DLD1 (cell line): ENCODE data around the gene SAMD4A.

Experiments
- in situ Hi-C: cut with HindIII; loops from 2 replicates; pipeline ENCODE4 v1.10.0; 2017; ENCODE audit warnings: low sequenced_read_pairs

SAMD4A gene

DNA sequence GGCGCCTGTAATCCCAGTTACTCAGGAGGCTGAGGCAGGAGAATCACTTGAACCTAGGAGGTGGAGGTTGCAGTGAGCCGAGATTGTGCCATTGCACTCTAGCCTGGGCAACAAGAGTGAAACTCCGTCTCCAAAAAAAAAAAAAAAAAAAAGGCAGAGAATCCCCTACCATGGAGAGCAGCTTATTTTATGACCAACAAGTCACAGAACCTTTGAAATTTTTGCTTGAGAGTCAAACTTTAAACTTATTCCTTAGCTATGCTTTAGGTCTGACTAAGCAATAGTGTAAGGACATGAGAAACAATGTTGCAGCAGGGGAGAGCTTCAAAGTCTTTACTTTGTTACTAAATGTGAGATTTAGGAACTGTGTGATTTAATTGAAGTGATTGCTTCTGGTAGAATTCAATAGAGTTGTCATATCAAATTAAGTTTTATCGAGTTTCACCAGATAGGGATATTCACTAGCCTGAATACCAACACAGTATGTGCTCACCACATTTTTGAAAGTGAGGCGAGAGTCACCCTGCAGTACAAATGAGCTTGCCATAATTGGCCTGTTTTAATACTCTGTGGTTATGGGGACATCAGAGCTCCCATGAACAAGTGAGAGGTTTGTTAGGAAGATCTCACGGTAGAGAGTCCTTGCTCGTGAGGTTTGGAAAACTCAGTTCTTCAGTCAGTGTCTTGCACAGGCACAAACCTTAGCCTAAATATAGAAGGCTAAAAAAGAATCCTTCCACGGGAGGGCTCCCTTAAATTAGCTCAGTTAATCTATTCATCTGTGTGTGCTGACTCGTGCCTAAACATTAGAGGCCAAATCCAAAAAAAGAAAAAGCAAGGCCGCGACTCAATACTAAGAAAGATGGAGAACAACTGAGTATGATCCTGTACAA, 108.6 kb downstream of the SAMD4A start:
- in situ Hi-C loops = no loop called here

DNA sequence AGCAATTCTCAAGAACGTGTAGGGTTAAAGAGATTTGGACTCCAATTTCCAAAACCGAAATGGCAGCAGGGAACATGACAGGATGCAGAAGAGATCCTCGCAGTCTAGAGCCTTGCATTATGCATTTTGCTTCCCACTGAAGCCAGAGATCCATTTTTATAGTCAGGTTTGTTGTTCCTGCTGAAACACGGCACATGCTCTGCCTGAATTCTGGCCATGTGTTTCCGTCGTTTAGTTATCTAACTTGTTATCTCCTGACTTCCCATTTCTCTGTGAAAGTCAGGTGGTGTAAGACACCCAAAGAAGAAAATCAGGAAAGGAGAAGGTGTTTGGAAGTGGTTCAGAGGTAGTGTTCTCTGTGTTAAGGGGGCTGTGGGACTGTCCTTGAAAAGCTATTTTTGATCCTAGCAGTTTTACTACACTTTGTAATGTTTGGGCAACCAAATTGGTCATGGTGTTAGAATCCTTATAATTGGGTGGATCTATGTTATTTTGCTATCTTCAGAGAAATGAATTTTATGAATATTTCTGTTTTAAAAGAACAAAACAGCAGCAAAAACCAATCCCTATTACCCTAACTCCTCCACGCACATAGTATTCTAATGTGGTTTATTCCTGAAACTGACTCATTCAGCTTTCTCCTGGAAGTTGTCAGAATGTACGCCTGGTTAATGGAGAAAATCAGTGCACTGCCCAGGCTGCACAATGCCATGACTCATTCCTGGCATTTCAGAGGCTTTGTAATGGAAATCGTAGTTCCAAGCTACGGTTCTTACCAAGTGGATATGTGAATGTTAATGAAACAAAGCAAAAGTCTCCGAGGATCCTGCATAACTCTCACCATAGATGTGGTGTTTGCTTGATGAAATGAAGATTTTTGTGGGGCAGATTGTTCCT, 110.1 kb downstream of the SAMD4A start:
- in situ Hi-C loops = no loop called here

- in situ Hi-C loops = no loop called here
Observed at GRCh38 chr14:54680651-54681050, 113.7 kb downstream of the SAMD4A start.

- in situ Hi-C loops = no loop called here
Observed at GRCh38 chr14:54681811-54682261, 114.9 kb downstream of the SAMD4A start.

DNA sequence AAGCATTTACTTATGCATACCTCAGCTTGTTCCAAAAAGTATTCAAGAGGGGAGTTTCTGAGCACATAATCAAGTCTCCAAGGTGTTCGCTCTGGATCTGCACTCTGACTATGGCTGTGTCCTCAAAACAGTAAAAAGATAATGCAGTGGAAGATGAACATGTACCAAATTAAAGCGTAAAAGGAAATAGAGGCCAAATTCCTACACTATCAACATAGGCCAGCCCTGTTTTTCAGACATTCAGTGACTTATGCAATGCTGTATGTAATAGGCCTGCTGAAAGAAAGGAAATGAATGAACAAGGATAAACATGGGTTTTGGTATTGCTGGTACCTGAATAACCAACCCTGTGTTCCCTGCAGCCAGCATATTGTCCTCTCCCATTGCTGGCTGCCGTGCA, 115.7 kb downstream of the SAMD4A start:
- in situ Hi-C loops = no loop called here

- in situ Hi-C loops = no loop called here
Observed at GRCh38 chr14:54683882-54684794, 117.2 kb downstream of the SAMD4A start.

- in situ Hi-C loops = no loop called here
Observed at GRCh38 chr14:54685286-54685845, 118.4 kb downstream of the SAMD4A start.

DNA sequence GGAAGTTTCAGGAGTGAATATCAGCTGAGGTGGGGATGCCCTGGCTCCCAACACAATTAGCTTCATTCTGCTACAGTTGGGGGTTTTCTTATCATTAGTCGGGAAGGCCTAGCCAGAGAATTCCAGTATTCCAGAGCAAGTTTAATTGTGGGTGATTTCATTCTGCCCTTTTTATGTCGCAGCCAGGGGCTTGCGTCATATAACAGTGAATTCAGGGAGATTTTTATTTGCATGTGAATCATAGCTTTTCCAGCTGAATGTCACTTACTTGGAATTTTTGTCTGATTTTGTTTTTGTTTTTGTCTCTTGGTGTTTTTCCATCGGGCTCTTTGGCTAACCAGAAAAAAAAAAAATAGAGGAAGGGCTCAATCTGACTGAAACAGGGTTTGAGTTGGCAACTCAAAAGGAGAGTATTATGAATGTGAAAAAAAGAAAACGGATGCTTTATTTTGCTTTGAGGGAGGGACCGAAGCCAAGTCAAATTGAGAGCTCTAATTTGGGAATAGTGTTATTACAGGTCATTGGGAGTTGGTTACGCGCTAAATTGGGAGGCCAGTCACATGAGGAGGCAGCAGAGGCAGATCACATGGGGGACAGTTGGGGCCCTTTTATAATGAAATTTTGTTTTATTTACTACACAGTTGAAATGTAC, 119.4 kb downstream of the SAMD4A start:
- in situ Hi-C loops = no loop called here

DNA sequence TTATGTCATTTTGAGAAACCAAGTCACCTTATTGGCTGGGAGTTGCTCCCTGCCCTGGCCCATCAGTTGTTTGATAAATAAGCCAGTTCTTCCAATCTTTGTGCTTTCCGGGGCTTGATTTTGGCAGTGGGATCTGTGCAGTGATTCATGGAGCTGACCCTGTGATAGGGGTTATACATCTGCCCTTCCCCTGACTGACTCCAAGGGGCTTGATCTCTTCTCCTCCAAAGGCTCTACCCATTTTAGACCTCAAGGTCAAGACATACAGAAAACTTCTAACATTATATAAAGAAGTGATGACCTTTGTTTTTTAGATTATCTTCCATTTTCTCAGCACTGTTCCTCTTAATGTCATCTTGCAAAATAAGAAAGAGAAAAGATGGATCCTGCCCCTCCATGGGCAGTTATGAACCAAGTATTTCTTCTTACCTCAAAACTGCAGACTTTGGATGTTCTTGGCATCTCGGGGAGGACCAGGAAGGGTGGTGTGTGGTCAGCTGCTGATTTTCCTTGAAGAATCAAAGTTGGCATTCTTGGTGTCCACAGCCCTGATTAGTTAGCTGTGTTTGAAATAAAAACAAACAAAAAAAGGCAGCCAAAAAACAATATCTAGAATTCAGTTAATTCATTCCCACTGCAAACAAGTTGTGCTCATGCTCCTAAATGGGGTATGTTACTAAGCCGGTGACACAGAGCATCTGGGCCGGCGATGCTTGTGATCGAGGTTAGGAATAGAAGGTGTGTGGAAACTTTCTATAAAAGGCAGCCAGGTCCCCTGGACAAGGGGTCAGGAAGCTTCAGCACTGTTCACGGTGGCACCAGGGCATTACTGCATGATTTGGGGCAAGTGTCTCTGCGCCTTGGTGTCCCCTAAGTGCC, 120.2 kb downstream of the SAMD4A start:
- in situ Hi-C loops = no loop called here

- in situ Hi-C loops = no loop called here
Observed at GRCh38 chr14:54687750-54688119, 120.8 kb downstream of the SAMD4A start.

DNA sequence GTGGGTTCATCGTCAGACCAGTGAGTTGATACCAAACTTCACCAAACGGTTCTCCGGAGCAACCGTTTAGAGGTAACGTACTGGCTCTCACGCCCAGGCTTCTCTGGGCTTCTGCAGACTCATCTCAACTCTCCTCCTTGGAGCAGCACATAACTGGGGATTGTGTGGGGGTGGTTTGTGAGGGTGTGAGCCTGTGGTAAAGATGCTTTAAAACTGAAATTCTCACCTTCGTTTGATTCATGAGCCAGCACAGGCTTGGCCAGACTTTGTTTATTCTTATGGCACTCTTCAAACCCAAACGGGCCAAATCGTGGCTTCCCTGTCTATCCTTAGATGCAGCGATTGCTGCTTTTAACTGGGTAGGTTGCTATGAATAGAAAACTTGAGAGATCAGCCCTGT, 121.3 kb downstream of the SAMD4A start:
- in situ Hi-C loops = no loop called here

- in situ Hi-C loops = no loop called here
Observed at GRCh38 chr14:54689928-54690327, 123.0 kb downstream of the SAMD4A start.

- in situ Hi-C loops = no loop called here
Observed at GRCh38 chr14:54690887-54691286, 124.0 kb downstream of the SAMD4A start.

GRCh38 chr14:54691525-54692283, 124.8 kb downstream of the SAMD4A start:
- in situ Hi-C loops = no loop called here

DNA sequence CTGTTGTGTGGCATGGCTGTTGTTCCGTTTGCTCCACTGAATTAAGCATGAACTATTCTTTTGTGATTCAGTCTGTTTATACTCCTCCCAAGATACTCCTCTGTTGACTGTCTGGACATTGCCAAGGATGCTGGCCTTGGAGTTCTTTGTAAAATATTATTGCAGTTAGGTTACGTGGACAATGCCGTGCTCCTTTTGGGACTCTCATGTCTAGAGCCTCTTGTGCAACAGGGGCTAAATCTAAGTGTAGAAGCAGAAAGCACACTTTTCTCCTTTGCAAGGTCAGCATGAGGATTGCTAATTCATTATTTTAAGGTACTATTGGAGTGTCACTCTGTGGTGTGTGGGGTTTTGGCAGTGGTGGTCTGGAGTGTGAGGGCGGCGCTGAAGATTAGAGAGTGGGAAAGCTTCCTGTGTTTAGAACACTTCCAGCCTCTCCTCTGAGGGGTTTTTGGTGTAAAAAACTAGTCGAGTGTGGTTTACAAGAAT, 125.4 kb downstream of the SAMD4A start:
- in situ Hi-C loops = no loop called here

DNA sequence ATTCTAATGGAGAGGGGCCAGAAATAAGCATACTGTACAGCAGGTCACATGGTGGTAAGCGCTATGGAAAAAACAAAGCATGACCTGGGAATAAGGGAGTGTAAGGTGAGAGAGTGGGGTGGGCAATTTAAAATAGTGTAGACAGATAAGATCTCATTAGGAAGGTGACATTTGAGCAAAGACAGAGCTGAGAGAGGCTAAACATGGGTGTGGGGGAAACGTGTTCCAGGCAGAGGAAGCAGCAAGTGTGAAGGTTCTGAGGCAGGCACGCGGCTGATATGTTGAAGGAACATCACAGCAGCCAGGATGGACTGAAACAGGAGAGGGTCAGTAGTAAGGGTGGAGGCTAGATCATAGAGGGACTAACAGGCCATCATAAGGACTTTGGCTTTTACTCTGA, 126.8 kb downstream of the SAMD4A start:
- in situ Hi-C loops = no loop called here

DNA sequence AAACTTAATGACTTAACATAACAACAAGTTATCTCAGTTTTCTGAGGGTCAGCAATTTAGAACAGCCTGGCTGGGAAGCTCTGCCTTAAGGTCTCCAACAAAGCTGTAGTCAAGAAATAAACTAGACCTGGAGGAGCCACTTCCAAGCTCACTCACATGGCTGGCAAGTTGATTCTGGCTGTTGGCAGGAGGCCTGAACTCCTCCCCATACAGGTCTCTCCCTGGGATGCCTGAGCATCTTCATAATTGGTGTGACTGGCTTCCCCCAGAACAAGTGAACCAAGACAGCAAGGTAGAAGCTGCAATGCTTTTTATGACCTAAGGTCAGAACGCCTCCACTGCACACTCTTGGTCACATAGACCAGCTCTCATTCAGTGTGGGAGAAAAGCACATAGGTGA, 128.3 kb downstream of the SAMD4A start:
- in situ Hi-C loops = no loop called here

DNA sequence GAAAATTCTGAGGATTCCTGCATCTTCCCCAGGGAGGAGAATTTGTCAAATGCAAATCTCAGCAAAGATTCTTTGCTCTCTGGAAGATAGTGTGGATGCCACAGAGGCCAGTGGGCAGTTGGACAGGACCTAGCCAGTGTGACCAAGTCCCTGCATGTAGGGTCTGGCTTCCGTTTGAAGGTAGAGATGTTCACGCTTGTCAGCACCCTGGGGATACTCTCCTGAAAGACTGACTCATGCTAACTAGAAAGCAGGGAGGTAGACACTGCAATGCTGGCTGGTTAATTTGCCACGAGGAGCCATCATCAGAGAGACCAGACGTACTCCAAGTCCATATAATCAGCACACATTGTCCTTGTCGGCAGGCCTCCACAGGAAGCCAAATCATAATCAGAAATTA, 130.1 kb downstream of the SAMD4A start:
- in situ Hi-C loops = no loop called here
